HuH-7.5 (cell line): ENCODE data around the gene ERBB4.
A peak's percentile ranks its signal among the peaks of the same experiment; 100 is the strongest.
"Not testable (repeated sequence)": the region's sequence is repeated elsewhere in the genome, so short reads cannot be mapped to it uniquely, and the experiment has no call there.

Experiments used
- DNase-seq: peaks from one replicate; pipeline ENCODE4 v3.0.0; 2011; ENCODE audit warnings: low spot score

ERBB4 gene

DNA sequence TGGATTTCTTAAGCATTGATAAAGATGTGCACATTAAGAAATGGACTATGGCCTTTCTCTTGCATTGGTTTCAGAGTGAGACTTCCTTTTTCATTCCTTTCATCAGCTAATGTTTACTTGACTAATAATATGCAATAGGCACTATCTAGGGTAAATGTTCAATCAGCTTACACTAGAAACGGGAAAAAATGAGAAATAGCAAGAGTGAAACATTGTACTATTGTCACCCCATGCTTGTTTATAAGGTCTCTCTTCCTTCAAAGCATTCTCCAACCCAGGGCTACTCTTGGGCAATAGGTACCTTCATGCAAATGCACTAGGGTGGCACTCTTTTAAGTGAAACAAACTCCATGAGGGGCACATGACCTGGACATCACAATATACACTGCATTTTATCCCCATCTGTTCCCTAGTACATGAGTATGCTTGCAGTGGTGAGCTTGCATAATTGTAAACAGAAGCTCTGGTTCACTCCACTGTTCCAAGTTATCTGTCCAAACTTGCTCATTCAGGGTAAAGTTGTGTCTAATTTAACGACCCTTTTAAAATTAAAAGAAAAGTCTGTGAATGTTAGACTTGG is 402.3 kb downstream of the ERBB4 start:
- DNase-seq: no peak

DNA sequence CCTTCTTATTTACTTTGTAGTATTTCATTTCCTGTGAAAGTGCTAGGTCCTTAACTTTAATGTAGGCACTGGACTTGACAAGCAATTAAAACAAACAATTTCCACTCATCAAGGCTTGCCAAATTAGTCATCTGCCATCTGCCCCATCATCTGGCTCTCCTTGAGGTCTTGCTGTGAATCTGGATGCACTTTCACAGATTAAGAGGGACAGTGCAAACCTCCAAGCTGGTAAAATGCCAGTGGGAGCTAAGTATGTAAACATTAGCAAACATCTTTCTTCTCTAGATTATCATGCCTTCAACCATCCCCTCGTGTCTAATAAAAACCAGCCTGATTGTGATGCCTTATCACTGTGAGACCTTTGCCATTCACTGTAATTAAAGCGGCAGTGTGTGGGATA is 402.9 kb downstream of the ERBB4 start:
- no peak for DNase-seq

DNA sequence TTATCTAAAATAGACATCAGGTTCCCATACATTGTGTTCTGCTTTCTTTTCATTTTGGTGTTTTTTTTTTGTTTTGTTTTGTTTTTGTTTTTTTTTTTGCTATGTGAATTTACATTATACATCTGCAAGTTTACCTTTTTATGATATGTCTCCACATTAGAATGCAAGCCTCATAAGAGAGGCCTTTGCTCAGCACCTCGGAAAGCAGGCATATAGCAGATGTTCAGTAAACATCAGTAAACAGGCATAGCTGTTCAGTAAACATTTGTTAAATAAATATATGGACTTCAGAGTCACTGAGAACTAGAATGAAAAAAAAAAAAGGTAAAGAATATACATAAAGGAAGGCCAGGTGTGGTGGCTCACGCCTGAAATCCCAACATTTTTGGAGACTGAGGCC is 405.3 kb downstream of the ERBB4 start:
- DNase-seq: no peak

DNA sequence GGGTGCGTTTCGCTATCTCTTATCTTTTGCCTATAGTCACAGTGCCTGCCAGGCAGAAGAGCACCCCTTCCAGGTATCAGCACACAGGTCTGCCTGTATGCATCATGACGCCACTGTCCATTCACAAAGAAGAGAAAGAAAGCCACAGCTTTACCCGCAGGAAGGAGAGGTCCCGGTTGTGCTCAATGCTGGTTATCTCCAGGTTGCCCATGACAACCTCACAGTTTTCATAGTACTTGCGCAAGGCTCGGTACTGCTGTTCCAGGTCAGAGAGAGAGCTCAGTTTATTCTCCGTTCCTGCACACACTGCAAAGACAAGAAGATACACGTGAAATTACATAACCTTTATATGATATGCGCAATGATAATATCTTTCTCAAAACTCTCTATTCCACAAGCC is 414.0 kb downstream of the ERBB4 start:
- DNase-seq: peak; percentile 22

DNA sequence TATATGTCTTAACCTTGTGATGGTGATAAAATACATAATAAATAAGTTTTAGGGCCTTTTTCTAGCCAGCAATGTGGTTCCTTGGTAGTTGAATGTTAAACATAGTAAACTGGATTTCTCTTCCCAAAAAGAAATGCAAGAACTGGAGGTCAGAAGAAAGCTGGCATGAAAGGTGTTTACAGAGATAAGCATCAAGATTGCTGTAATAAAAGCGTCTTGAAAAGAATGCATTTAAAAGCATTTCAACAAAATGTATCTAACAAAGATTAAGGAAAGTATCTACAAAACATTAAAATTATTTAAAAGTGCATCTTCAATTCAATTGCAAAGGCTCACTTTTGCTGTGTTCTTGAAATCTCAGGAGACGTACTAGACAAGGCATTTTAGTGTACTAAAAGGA is 419.0 kb downstream of the ERBB4 start:
- DNase-seq: no peak

DNA sequence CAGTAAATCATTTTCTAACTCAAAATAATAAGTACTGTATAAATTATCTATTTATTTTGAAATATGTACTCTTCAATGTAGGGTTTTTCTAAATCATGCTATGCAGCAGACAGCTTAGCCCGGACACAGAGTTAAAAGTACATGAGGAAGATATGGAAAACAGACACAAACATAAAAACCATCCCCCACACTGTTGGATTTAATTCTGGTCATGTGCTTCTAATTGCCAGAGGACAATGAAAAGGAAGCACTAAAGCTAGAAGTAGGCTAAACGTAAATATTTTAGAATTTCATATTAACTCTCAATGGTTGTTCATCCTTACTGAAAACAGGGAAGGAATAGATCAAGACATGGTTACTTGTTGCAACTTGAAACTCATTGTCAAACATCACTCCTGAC is 420.7 kb downstream of the ERBB4 start:
- DNase-seq: no peak

DNA sequence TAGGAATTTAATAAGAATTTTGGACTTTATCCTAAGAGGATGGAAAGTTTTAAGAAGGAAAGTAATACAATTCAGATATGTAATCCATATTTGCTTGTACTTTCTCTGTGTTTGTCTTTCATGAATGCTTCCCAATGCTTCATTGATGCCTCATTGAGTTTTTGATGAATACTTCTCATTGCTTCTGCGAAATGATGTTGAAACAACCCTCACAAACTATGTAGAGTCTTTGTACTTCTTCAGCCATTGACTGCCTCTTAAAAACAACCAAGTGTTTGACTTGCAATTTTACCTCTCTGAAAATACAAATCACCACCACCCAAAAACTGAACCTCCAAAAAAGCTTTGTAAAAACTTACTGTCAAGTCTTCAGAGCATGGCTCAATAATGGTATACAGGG is 424.1 kb downstream of the ERBB4 start:
- DNase-seq: no peak

DNA sequence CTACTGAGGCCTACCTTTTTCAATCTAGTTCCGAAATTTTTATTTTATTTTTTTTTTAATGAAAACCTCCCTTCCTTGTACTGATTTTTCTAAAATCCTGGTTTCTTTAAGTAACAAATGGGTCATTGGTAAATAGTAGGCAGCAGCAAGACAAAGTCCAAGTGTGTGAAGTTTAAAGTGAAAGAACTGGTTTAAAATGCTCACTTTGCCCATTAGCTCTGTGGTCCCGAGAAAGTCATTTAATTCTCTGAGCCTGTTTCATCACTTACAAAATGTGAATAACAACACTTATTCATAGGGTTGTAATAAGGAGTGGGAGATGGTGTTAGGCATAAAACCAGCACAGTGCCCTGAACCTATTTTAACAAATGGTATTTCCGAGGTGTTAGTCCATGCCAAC is 426.2 kb downstream of the ERBB4 start:
- DNase-seq: no peak

DNA sequence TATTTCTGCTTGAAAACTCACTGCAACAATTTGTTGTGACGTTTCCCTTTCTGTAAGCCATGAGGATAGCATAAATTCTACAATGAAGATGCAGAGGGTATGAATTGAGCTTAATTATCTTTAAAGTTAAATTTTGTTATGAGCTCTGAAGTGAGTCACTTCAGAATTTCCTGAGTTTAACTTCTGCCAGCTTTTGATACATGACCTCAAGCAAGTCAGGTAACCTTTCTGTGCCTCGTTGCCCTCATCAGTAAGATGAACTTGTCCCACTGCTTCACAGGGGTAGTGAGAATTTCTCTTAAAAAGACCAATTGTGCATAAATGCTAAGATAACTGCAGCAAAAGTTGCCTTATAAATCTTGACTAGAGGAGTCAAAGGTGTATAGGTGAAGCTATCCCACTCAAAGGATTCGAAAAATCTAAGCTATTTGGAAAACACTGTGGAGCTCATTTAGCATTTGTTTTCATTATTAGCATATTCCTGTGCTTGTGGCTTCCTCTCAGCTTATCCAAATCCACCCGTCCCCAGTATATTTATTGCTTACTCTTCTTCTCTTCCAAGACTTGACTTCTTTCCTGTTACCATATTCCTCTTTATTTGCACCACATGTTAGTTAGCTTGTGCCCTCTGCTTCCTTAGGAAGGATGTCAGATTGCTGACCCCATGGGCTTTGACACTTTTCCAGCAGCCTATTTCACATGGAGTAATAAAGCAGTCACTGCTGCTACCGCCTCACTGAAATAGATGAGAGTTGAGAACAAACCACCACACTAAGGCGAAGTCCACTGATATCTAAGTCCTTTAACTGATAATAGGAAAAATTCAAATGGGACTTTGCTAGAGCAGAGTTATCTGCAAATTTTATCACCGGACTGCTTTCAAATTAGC is 428.6 kb downstream of the ERBB4 start:
- DNase-seq: no peak

DNA sequence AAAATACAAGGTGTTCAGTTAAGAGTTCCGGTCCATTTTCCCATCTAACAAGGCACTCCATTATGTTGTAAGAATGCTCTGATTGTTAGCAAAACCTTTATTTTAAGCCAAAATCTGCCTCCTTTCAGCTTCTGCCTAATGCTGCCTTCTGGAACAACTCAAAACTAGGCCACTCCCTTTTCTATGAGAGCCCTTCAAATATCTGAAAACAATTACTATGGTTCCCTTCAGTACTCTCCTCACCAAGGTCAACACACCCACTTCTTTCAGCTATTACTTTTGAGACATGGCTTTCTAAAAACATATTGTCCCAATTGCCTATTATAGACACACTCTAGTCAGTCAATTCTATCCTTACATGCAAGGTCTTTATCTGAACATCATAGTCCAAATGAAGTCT is 429.4 kb downstream of the ERBB4 start:
- no peak for DNase-seq

DNA sequence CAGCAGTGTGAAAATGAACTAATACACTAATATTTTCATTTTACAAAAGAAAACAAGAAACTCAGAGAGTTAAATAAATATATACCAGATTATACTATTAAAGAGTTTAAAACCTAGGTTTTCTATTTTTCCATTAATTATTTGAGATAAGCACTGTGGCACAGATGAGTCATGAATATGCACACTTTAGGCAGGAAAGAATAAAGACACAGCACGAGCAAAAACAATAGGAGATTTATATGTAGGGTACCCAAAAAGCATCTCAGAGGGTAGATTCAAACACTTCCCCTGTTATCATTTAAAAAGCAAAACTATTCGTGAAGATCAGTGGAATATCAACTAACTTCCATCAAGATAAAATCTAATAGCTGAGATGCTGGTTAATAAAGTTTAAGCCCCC is 430.6 kb downstream of the ERBB4 start:
- DNase-seq: no peak

DNA sequence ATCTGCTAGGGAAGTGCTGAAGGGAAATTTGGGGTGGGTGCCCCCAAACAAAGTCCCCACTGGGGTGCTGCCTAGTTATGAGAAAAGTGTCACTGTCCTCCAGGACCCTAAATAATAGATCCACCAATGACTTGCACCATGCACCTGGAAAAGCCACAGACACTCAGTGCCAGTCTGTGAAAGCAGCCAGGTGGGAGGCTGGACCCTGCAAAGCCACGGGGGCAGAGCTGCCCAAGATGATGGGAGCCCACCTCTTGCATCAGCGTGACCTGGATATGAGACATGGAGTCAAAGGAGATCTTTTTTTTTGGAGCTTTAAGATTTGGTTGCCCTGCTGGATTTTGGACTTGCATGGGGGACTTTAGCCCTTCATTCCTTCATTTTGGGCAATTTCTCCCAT is 431.6 kb downstream of the ERBB4 start:
- no peak for DNase-seq

DNA sequence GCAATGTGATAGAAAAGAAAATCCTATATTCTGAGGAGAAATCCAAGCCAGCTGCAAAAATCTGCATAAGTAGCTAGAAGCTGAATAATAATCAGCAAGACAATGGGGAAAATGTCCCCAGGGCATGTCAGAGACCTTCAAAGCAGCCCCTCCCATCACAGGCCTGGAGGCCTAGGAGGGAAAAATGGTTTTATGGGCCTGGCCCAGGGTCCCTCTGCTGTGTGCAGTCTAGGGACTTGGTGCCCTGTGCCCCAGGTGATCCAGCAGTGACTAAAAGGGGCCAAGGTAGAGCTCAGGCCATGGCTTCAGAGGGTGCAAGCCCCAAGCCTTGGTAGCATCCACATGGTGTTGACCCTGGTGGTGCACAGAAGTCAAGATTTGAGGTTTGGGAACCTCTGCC is 432.1 kb downstream of the ERBB4 start:
- DNase-seq: not testable (repeated sequence)

DNA sequence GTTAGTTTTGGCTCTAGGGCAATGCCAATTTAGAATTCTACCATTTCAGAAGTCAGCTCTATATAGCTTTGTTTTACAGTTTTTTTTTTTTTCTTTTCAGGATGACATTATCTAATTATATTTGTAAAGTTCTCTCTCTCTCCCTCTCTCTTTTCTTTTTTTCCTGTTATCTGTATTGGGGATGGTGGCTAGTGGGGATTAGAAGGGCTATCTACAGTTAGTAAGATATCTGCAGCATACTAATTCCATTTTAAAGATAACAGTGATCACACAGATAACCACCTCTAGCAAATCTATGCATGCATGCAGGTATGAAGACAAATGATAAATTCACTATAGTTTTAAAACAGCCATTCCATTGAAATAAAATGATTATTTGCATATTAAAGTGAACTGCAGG is 438.9 kb downstream of the ERBB4 start:
- no peak for DNase-seq

DNA sequence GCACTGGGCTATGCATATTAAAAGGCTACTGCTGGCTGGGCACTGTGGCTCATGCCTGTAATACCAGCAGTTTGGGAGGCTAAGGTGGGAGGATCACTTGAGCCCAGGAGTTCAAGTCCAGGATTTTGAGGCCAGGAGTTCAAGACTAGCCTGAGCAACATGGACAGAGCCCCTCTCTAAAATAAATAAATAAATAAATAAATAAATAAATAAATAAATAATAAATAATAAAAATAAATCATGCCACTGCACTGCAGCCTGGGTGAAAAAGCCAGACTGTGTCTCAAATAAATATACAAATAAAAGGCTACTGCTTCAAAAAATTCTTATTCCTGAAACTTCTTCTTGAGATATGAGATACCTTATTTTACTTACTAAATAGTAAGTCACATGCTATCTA is 439.6 kb downstream of the ERBB4 start:
- DNase-seq: no peak

DNA sequence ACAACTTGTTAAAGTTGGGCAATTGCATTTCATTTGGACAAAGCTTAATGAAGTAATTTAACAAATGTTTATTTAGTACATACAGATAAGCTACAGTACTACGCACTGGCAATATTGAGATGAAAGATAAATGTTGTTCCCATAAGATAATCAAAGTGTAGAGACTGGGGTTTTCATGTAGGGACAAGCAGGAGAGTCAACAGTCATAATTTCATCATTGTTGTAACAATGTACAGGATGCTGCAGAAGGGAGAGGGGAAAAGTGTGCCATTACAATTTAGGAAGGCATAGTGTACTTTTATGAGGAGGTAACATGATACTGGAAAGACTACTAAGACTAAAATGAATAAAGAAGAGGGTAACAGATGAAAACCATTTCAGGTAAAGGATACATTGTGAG is 441.6 kb downstream of the ERBB4 start:
- DNase-seq: no peak

DNA sequence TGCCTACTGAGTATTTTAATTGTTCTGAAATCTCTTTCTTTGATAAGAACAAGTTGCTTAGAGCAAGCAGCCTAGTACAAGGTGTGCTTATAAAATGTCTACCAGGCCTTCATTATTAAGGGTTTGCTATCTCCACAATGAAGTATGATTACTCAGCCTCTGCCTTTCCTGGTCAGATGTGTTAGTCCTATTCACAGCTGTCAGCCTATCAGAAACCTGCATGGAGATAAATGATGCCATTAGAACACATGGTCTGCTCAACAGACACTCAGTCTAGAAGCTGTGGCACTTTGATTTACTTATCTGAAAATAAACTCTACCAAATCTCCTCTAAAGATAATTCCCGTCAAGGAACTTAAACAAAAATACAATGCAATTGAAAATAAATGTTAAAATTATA is 448.7 kb downstream of the ERBB4 start:
- no peak for DNase-seq

DNA sequence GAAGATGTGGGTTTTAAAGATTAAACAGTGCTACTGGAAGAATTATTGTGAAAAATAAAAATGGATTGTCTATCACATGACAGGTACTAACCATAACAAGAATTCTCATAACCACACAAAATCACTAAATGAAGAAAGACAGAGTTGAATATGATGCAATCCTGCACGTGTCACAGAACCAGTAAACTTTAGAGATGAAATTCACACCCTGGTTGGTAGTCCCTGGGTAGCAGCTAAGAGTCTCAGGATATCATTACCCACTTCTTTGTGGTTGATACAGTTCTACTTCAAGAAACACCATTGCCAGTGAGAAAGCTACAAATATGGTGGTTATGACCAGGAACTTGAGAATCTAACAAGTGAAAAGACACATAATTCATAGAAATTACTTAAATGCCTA is 450.2 kb downstream of the ERBB4 start:
- no peak for DNase-seq

DNA sequence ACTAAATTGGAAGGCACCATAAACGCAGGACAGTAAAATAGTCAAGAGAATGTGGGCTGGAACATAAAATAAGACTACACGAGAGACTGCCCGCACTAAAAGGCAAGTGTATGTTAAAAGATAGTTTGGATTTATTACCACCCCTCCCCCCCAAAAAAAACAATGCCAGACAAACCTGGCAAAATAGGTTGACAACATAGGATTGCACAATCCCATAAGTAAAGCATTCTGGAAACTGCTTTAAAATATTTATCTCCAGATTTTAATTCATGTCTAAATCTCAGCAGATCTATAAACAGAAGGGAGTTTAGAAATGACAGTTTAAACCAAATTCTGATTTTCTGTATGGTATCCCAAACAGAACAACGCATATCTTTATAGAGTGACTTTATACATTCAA is 455.1 kb downstream of the ERBB4 start:
- DNase-seq: no peak

DNA sequence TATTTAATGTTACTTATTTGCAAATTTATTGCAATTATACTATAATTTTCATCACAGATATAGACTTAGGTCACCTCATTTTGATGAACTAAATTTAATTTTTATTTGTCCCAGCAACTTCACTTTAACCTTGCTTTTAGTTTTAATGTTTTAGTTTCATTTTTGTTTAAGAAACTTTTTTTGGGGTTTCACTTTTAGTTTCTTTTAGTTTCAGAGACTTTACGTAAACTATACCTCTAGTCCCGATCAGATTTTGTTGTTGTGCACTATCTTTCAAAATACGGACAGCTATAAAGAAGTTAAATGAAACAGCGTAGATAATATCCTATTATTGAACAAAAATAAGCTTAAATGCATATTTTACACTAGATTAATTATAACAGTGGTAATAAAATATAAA is 460.5 kb downstream of the ERBB4 start:
- DNase-seq: no peak

DNA sequence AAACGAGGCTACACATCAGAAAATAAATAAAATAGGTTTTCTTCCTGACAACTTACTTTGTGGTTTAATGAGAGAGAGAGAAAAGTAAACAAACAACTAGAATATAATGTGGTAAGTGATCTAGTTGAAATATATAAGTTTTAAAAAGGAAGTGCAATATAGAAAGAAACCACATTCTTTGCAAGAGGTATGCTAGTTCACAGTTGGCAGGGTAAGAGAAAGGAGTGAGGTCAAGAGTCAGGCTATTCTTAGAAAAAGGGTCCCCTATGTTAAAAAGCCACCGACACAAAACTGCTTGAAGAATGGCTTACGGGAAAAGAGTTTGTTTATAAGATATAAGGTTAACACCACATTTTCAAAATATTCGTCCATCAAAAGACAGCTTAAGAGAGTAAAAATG is 462.1 kb downstream of the ERBB4 start:
- DNase-seq: no peak

DNA sequence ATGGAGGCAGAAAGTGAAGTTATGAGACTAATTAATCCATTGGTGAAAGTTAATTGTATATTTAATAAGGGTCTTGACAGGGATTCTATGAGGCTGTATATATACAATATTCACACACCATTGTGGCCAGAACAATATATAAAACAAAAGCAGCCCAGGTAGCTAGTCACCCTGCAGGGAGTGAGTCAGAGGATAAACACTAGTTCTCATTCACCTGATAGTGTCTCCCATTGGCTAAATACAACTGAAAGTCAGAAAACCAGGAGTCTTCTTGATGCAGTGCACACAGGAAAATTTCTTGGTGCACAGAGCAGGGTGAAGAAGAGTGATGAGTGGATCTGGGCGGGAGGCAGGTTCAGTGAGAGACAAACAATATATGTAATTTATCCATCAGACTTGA is 465.2 kb downstream of the ERBB4 start:
- no peak for DNase-seq

DNA sequence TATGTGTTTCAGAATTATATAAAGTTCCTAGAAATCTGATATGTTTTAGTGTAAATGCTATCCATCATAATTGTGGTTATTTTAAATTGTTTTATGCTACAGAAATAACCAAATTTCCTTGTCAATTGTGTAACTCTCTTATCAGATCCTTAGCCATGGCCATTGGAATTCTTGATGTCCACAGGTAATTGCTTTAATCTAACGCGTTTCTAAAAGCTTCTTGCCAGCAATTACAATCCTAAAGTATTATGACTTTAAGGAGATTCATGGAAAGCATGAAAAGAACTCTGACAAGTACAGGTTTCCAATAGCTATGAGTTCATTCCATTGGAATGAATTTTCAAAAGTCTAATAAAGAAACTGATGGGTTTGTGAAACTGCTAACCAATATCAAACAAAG is 472.1 kb downstream of the ERBB4 start:
- no peak for DNase-seq

DNA sequence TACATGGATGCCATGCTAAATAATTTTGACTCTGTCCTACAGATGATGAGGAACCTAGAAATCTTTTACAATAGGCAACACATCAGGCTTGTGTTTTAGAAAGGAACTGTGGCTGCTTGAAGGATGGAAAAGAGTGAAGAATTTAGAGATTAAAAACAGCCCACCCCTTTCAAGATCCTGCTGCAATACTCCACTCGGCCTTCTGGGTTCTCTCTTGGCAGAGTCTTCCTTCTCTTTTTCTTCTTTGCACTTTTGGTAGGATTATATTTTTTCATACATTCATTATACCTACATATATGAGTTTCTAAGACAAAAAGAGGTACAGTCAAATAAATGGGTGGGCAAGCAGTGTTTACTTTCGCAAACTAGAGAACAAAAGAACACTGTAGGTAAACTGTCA is 474.3 kb downstream of the ERBB4 start:
- no peak for DNase-seq
